ENCODE results near the gene ZMYND19. TPM values are rescaled to one million over a fixed set of nuclear protein-coding genes. Genes with fewer than 3 reads are reported as not detected.

ZMYND19 gene
- total and polyA plus RNA-seq, 2 of the 8 experiments (the other 6 are each of a cell fraction or from before 2014, with no cell fraction given), result 42.4 to 58.7 TPM

DNA sequence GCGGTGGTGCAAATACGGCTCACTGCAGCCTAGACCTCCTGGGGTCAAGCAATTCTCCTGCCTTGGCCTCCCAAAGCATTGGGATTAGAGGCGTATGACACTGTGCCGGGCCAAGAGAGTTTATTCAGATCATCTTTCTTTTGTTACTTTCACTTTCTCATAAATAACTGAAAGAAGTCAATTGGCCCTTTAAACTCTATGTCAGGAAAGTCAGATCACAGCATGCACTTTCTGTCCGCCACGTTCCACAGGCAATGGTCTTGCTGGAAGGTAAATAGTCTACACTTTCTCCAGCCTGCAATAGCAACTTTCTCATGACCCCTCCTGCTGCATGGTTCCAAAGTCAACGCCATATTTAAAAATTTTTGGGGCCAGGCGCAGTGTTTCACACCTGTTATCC is 8.6 kb upstream of the ZMYND19 start (continued):
- no peak for TF ChIP-seq CHD7 (IDR thresholded peaks at IDR 0.05; ENCODE audit: insufficient replicate concordance, low read length)
- TF ChIP-seq TCF12 (IDR thresholded peaks at IDR 0.05; ENCODE audit: low read depth, low read length), result no peak

Data from H1 (cell line).